ENCODE measurements around the gene AKR1D1. TPM values are rescaled to one million over a fixed set of nuclear protein-coding genes. Genes with fewer than 3 reads are reported as not detected.
"Not testable (repeated sequence)": the region's sequence is repeated elsewhere in the genome, so short reads cannot be mapped to it uniquely, and the experiment has no call there.

Gene AKR1D1
- total RNA-seq, 1 experiment from 2014 or later = not detected

GRCh38 chr7:138055698-138056097 lies 20.6 kb upstream of the AKR1D1 start:
- not testable (repeated sequence) for H3K27me3 ChIP-seq (ENCODE audit: control insufficient read depth, insufficient read depth, low read length); H3K4me3 ChIP-seq (ENCODE audit: insufficient read depth, low read depth, low read length); H3K36me3 ChIP-seq (replicated peaks; ENCODE audit: control insufficient read depth, insufficient read depth, low read length); DNase-seq

GRCh38 chr7:138063400-138063799 lies 12.9 kb upstream of the AKR1D1 start:
- no peak for DNase-seq
- H3K36me3 ChIP-seq (replicated peaks; ENCODE audit: control insufficient read depth, insufficient read depth, low read length) = no peaks in the 10 kb centered on the region
- H3K4me3 ChIP-seq (ENCODE audit: insufficient read depth, low read depth, low read length) = no peak overlapping the region
- H3K27me3 ChIP-seq (ENCODE audit: control insufficient read depth, insufficient read depth, low read length) = no peaks in the 10 kb centered on the region

GRCh38 chr7:138064856-138065357 lies 11.4 kb upstream of the AKR1D1 start:
- Histone ChIP-seq H3K36me3 (replicated peaks; ENCODE audit: control insufficient read depth, insufficient read depth, low read length) (no peaks in the 10 kb centered on the region), H3K27me3 (ENCODE audit: control insufficient read depth, insufficient read depth, low read length) (no peaks in the 10 kb centered on the region), H3K4me3 (ENCODE audit: insufficient read depth, low read depth, low read length) (no peak overlapping the region)
- peak; percentile 6 for DNase-seq

GRCh38 chr7:138065827-138066226 lies 10.4 kb upstream of the AKR1D1 start:
- H3K27me3 ChIP-seq (ENCODE audit: control insufficient read depth, insufficient read depth, low read length) = no peaks in the 10 kb centered on the region
- H3K36me3 ChIP-seq (replicated peaks; ENCODE audit: control insufficient read depth, insufficient read depth, low read length) = no peaks in the 10 kb centered on the region
- DNase-seq = no peak
- H3K4me3 ChIP-seq (ENCODE audit: insufficient read depth, low read depth, low read length) = no peak overlapping the region

GRCh38 chr7:138066954-138067394 lies 9.3 kb upstream of the AKR1D1 start:
- DNase-seq = no peak
- Histone ChIP-seq H3K36me3 (replicated peaks; ENCODE audit: control insufficient read depth, insufficient read depth, low read length) (no peaks in the 10 kb centered on the region), H3K4me3 (ENCODE audit: insufficient read depth, low read depth, low read length) (no peak overlapping the region), H3K27me3 (ENCODE audit: control insufficient read depth, insufficient read depth, low read length) (no peaks in the 10 kb centered on the region)

GRCh38 chr7:138067774-138068173 lies 8.5 kb upstream of the AKR1D1 start:
- no peaks in the 10 kb centered on the region for H3K27me3 ChIP-seq (ENCODE audit: control insufficient read depth, insufficient read depth, low read length)
- no peaks in the 10 kb centered on the region for H3K36me3 ChIP-seq (replicated peaks; ENCODE audit: control insufficient read depth, insufficient read depth, low read length)
- no peak for DNase-seq
- H3K4me3 ChIP-seq (ENCODE audit: insufficient read depth, low read depth, low read length) = no peak overlapping the region

GRCh38 chr7:138070908-138071307 lies 5.4 kb upstream of the AKR1D1 start:
- Histone ChIP-seq H3K36me3 (replicated peaks; ENCODE audit: control insufficient read depth, insufficient read depth, low read length) (no peaks in the 10 kb centered on the region), H3K27me3 (ENCODE audit: control insufficient read depth, insufficient read depth, low read length) (no peaks in the 10 kb centered on the region), H3K4me3 (ENCODE audit: insufficient read depth, low read depth, low read length) (no peak overlapping the region)
- DNase-seq = no peak

GRCh38 chr7:138072726-138073125 lies 3.5 kb upstream of the AKR1D1 start:
- Histone ChIP-seq H3K27me3 (ENCODE audit: control insufficient read depth, insufficient read depth, low read length) (no peaks in the 10 kb centered on the region), H3K4me3 (ENCODE audit: insufficient read depth, low read depth, low read length) (no peak overlapping the region), H3K36me3 (replicated peaks; ENCODE audit: control insufficient read depth, insufficient read depth, low read length) (no peaks in the 10 kb centered on the region)
- DNase-seq = no peak

GRCh38 chr7:138074121-138074520 lies 2.1 kb upstream of the AKR1D1 start:
- Histone ChIP-seq H3K4me3 (ENCODE audit: insufficient read depth, low read depth, low read length) (no peak overlapping the region), H3K36me3 (replicated peaks; ENCODE audit: control insufficient read depth, insufficient read depth, low read length) (no peaks in the 10 kb centered on the region), H3K27me3 (ENCODE audit: control insufficient read depth, insufficient read depth, low read length) (no peaks in the 10 kb centered on the region)
- DNase-seq = no peak

- H3K36me3 ChIP-seq (replicated peaks; ENCODE audit: control insufficient read depth, insufficient read depth, low read length) = no peaks in the 10 kb centered on the region
- no peaks in the 10 kb centered on the region for H3K27me3 ChIP-seq (ENCODE audit: control insufficient read depth, insufficient read depth, low read length)
- DNase-seq = no peak
- H3K4me3 ChIP-seq (ENCODE audit: insufficient read depth, low read depth, low read length) = no peak overlapping the region
Observed at GRCh38 chr7:138074540-138074939, 1.7 kb upstream of the AKR1D1 start.

- no peak for DNase-seq
- no peaks in the 10 kb centered on the region for H3K36me3 ChIP-seq (replicated peaks; ENCODE audit: control insufficient read depth, insufficient read depth, low read length)
- H3K4me3 ChIP-seq (ENCODE audit: insufficient read depth, low read depth, low read length) = no peak overlapping the region
- H3K27me3 ChIP-seq (ENCODE audit: control insufficient read depth, insufficient read depth, low read length) = no peaks in the 10 kb centered on the region
Observed at GRCh38 chr7:138075350-138075749, 909 bp upstream of the AKR1D1 start.

GRCh38 chr7:138075786-138076185 lies 473 bp upstream of the AKR1D1 start:
- not testable (repeated sequence) for H3K36me3 ChIP-seq (replicated peaks; ENCODE audit: control insufficient read depth, insufficient read depth, low read length); DNase-seq; H3K4me3 ChIP-seq (ENCODE audit: insufficient read depth, low read depth, low read length); H3K27me3 ChIP-seq (ENCODE audit: control insufficient read depth, insufficient read depth, low read length)

- no peak for DNase-seq
- H3K4me3 ChIP-seq (ENCODE audit: insufficient read depth, low read depth, low read length) = no peak overlapping the region
- no peaks in the 10 kb centered on the region for H3K36me3 ChIP-seq (replicated peaks; ENCODE audit: control insufficient read depth, insufficient read depth, low read length)
- no peaks in the 10 kb centered on the region for H3K27me3 ChIP-seq (ENCODE audit: control insufficient read depth, insufficient read depth, low read length)
Observed at GRCh38 chr7:138077809-138078208, 1.6 kb downstream of the AKR1D1 start.

GRCh38 chr7:138079137-138079536 lies 2.9 kb downstream of the AKR1D1 start:
- no peak for DNase-seq
- H3K36me3 ChIP-seq (replicated peaks; ENCODE audit: control insufficient read depth, insufficient read depth, low read length) = no peaks in the 10 kb centered on the region
- no peaks in the 10 kb centered on the region for H3K27me3 ChIP-seq (ENCODE audit: control insufficient read depth, insufficient read depth, low read length)
- H3K4me3 ChIP-seq (ENCODE audit: insufficient read depth, low read depth, low read length) = no peak overlapping the region

GRCh38 chr7:138081868-138082267 lies 5.6 kb downstream of the AKR1D1 start:
- H3K36me3 ChIP-seq (replicated peaks; ENCODE audit: control insufficient read depth, insufficient read depth, low read length) = no peaks in the 10 kb centered on the region
- no peak overlapping the region for H3K4me3 ChIP-seq (ENCODE audit: insufficient read depth, low read depth, low read length)
- DNase-seq = no peak
- no peaks in the 10 kb centered on the region for H3K27me3 ChIP-seq (ENCODE audit: control insufficient read depth, insufficient read depth, low read length)

GRCh38 chr7:138083859-138084258 lies 7.6 kb downstream of the AKR1D1 start:
- DNase-seq = no peak
- H3K27me3 ChIP-seq (ENCODE audit: control insufficient read depth, insufficient read depth, low read length) = no peaks in the 10 kb centered on the region
- H3K36me3 ChIP-seq (replicated peaks; ENCODE audit: control insufficient read depth, insufficient read depth, low read length) = no peaks in the 10 kb centered on the region
- H3K4me3 ChIP-seq (ENCODE audit: insufficient read depth, low read depth, low read length) = no peak overlapping the region
